ENCODE data around the gene CTNNA3. TPM values are rescaled to one million over a fixed set of nuclear protein-coding genes. Genes with fewer than 3 reads are reported as not detected.
A peak's percentile ranks its signal among the peaks of the same experiment; 100 is the strongest.

CTNNA3 gene
- total and polyA plus RNA-seq, 7 donors, result 0.85 to 66.2 (median 28.1) TPM

DNA sequence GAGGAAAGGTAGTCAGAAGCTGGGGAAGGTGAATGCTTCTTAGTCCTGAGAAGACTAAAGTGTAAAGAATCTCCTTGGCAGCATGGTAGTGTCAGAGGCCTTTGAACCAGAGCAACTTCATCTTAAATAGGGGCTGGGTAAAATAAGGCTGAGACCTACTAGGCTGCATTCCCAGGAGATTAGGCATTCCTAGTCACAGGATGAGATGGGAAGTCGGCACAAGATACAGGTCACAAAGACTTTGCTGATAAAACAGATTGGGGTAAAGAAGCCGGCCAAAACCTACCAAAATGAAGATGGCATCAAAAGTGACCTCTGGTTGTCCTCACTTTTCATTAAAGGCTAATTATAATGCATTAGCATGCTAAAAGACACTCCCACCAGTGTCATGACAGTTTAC lies 418.6 kb downstream of the CTNNA3 start:
- no peak for DNase-seq
- Histone ChIP-seq H3K4me3 (no peak overlapping the region), H3K4me1 (no peaks in the 10 kb centered on the region), H3K9me3 (no peaks in the 10 kb centered on the region), H3K36me3 (ENCODE audit: insufficient read depth in 1 of 2, low read depth in 1 of 2) (no peaks in the 10 kb centered on the region), H3K27me3 (ENCODE audit: insufficient read depth in 3 of 3, low read length in 2 of 3) (no peaks in the 10 kb centered on the region), H3K27ac (no peak overlapping the region)
- TF ChIP-seq, protein P1, sequence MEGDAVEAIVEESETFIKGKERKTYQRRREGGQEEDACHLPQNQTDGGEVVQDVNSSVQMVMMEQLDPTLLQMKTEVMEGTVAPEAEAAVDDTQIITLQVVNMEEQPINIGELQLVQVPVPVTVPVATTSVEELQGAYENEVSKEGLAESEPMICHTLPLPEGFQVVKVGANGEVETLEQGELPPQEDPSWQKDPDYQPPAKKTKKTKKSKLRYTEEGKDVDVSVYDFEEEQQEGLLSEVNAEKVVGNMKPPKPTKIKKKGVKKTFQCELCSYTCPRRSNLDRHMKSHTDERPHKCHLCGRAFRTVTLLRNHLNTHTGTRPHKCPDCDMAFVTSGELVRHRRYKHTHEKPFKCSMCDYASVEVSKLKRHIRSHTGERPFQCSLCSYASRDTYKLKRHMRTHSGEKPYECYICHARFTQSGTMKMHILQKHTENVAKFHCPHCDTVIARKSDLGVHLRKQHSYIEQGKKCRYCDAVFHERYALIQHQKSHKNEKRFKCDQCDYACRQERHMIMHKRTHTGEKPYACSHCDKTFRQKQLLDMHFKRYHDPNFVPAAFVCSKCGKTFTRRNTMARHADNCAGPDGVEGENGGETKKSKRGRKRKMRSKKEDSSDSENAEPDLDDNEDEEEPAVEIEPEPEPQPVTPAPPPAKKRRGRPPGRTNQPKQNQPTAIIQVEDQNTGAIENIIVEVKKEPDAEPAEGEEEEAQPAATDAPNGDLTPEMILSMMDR (IDR thresholded peaks at IDR 0.05), result no peak
- intact Hi-C loops (cut with DNase I), result no loop called here
- no peak for ATAC-seq
- 82 to 91% (median 88%) methylated on average over 2 of the region's 2 CpGs for WGBS, 3 donors

DNA sequence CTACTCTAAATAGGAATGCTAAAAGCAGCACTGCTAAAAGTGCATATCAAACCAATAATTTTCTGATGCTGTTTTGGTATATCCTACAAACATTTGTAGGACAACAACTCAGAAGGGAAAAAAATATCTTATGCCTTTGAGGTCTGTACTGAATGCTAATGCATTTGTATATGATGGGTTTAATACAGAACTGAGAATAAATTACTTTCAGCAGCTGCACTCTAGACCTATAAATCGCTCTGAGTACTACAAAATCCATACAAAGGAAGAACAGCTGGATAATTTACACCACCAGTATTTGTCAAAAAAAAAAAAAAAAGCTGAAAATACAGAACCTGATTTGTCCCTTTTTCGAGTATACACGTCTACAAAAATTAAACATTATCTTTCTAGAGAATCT lies 426.2 kb downstream of the CTNNA3 start:
- whole genome bisulfite sequencing, 3 donors, result 57 to 64% (median 61%) methylated on average over 3 of the region's 3 CpGs
- Histone ChIP-seq H3K9me3 (no peaks in the 10 kb centered on the region), H3K4me1 (no peaks in the 10 kb centered on the region), H3K27ac (no peak overlapping the region), H3K27me3 (ENCODE audit: insufficient read depth in 3 of 3, low read length in 2 of 3) (no peaks in the 10 kb centered on the region), H3K36me3 (ENCODE audit: insufficient read depth in 1 of 2, low read depth in 1 of 2) (no peaks in the 10 kb centered on the region), H3K4me3 (no peak overlapping the region)
- no peak for DNase-seq
- ATAC-seq, result no peak
- TF ChIP-seq, protein P1 (IDR thresholded peaks at IDR 0.05), result no peak
- intact Hi-C loops (cut with DNase I), result loop anchor here in 1 of 2 donors (5.0 kb wide), 1 partner anchor 912 kb away; no protein-coding TSS in a partner anchor

GRCh38 chr10:67268146-67268545 lies 427.8 kb downstream of the CTNNA3 start:
- H3K4me3 ChIP-seq, result no peak overlapping the region
- TF ChIP-seq, protein P1 (IDR thresholded peaks at IDR 0.05), result no peak
- H3K4me1 ChIP-seq, result no peaks in the 10 kb centered on the region
- H3K9me3 ChIP-seq, result no peaks in the 10 kb centered on the region
- 96 to 97% (median 96%) methylated on average over 5 of the region's 5 CpGs for WGBS, 3 donors
- intact Hi-C loops (cut with DNase I), result no loop called here
- no peak for DNase-seq
- H3K27me3 ChIP-seq (ENCODE audit: insufficient read depth in 3 of 3, low read length in 2 of 3), result no peaks in the 10 kb centered on the region
- H3K36me3 ChIP-seq (ENCODE audit: insufficient read depth in 1 of 2, low read depth in 1 of 2), result no peaks in the 10 kb centered on the region
- no peak for ATAC-seq
- H3K27ac ChIP-seq, result no peak overlapping the region

DNA sequence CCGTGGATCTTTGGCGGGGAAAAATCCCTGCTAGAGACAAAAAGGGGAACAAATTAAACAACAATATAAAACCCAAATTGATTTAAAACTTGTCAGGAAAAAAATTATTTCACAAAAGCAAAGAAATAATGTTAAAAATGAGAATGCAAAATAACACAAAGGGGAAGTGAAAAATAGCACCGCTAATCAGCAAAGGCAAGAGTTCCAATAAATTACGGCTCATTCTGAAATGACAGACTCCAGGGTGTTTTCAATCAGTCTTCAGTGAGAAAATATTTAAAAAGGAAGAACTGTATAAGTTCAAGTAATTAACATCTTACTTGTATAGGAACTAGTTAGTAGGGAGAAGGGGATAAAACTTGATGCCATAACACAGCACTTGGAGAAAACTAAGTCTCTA lies 433.3 kb downstream of the CTNNA3 start:
- TF ChIP-seq, protein P1 (IDR thresholded peaks at IDR 0.05), result no peak
- no peak for DNase-seq
- intact Hi-C loops (cut with DNase I), result no loop called here
- Histone ChIP-seq H3K4me3 (peak overlapping the region; percentile 29), H3K36me3 (ENCODE audit: insufficient read depth in 1 of 2, low read depth in 1 of 2) (no peaks in the 10 kb centered on the region), H3K27ac (no peak overlapping the region), H3K27me3 (ENCODE audit: insufficient read depth in 3 of 3, low read length in 2 of 3) (no peaks in the 10 kb centered on the region), H3K4me1 (no peaks in the 10 kb centered on the region), H3K9me3 (no peaks in the 10 kb centered on the region)
- 68 to 79% (median 75%) methylated on average over 4 of the region's 4 CpGs for WGBS, 3 donors
- no peak for ATAC-seq

- no peak overlapping the region for H3K4me3 ChIP-seq
- TF ChIP-seq, protein P1 (IDR thresholded peaks at IDR 0.05), result no peak
- ATAC-seq (no peak), DNase-seq (no peak)
- no peaks in the 10 kb centered on the region for H3K36me3 ChIP-seq (ENCODE audit: insufficient read depth in 1 of 2, low read depth in 1 of 2)
- no peaks in the 10 kb centered on the region for H3K9me3 ChIP-seq
- intact Hi-C loops (cut with DNase I), result no loop called here
- 80 to 85% (median 80%) methylated on average over 3 of the region's 3 CpGs for WGBS, 3 donors
- no peaks in the 10 kb centered on the region for H3K4me1 ChIP-seq
- H3K27ac ChIP-seq, result no peak overlapping the region
- no peaks in the 10 kb centered on the region for H3K27me3 ChIP-seq (ENCODE audit: insufficient read depth in 3 of 3, low read length in 2 of 3)
These were observed 434.6 kb downstream of the CTNNA3 start for GRCh38 chr10:67261300-67261797.

Data from psoas muscle (tissue), 8 donors.